Progenitor cell of endocrine pancreas (in vitro differentiated cells): ENCODE measurements around the gene BBIP1. TPM values are rescaled to one million over a fixed set of nuclear protein-coding genes. Genes with fewer than 3 reads are reported as not detected.

ENCODE experiments used
- DNase-seq: peaks from one replicate; pipeline ENCODE4 v3.0.0; 2021; ENCODE audit warnings: low spot score; ENCODE audit not compliant: unreplicated experiment
- H3K27ac Mint-ChIP-seq: 2 replicates; pipeline ENCODE4 v1.8.0; 2021; ENCODE audit warnings: mild to moderate bottlenecking, moderate library complexity, mixed read lengths
- H3K27me3 Mint-ChIP-seq: 2 replicates; pipeline ENCODE4 v1.8.0; 2021; ENCODE audit warnings: mixed read lengths
- H3K36me3 Mint-ChIP-seq: 2 replicates; pipeline ENCODE4 v1.8.0; 2022; ENCODE audit warnings: mixed read lengths; ENCODE audit not compliant: insufficient read depth
- H3K4me1 Mint-ChIP-seq: 2 replicates; pipeline ENCODE4 v1.8.0; 2021; ENCODE audit warnings: low read depth, mixed read lengths
- H3K4me3 Mint-ChIP-seq: 2 replicates; pipeline ENCODE4 v1.8.0; 2021; ENCODE audit warnings: low read depth, mild to moderate bottlenecking, moderate library complexity, mixed read lengths
- H3K9me3 Mint-ChIP-seq: 2 replicates; pipeline ENCODE4 v1.8.0; 2021; ENCODE audit warnings: low read depth, mixed read lengths
- CTCF ChIP-seq: fragments of 200-600 bp; sonication (generic); IDR thresholded peaks from one replicate; pipeline ENCODE4 v1.5.0; 2021; ENCODE audit warnings: antibody characterized with exemption, mild to moderate bottlenecking; ENCODE audit not compliant: unreplicated experiment
- total RNA-seq: library from RNA; stranded (reverse); gene quantifications from 2 replicates; pipeline ENCODE4 v1.2.1, GENCODE V29; 2021

The BBIP1 gene
- total RNA-seq, 1 donor from 2014 or later, result 26.8 TPM

GRCh38 chr10:110903280-110904278 is 15.4 kb downstream of the BBIP1 start:
- Mint-ChIP-seq H3K27ac (no peak overlapping the region), H3K36me3 (peaks cover 6% of the 10 kb centered on the region)

GRCh38 chr10:110901954-110902819 is 16.8 kb downstream of the BBIP1 start:
- peaks cover 7% of the 10 kb centered on the region for H3K36me3 Mint-ChIP-seq
- H3K27ac Mint-ChIP-seq, result peak overlapping the region; percentile 3

More at GRCh38 chr10:110903280-110904278, 15.4 kb downstream of the BBIP1 start:
- H3K4me1 Mint-ChIP-seq, result peaks cover 2% of the 10 kb centered on the region
- no peak for DNase-seq
- no peak for TF ChIP-seq CTCF
- no peaks in the 10 kb centered on the region for H3K9me3 Mint-ChIP-seq
- H3K4me3 Mint-ChIP-seq, result no peak overlapping the region
- H3K27me3 Mint-ChIP-seq, result no peaks in the 10 kb centered on the region

GRCh38 chr10:110900983-110901382 is 18.0 kb downstream of the BBIP1 start:
- peaks cover 7% of the 10 kb centered on the region for H3K36me3 Mint-ChIP-seq
- H3K4me1 Mint-ChIP-seq, result peaks cover 4% of the 10 kb centered on the region
- no peaks in the 10 kb centered on the region for H3K27me3 Mint-ChIP-seq
- no peak overlapping the region for H3K4me3 Mint-ChIP-seq
- no peak overlapping the region for H3K27ac Mint-ChIP-seq
- no peak for DNase-seq
- no peaks in the 10 kb centered on the region for H3K9me3 Mint-ChIP-seq
- TF ChIP-seq CTCF, result no peak

More at GRCh38 chr10:110901954-110902819, 16.8 kb downstream of the BBIP1 start:
- no peak for DNase-seq
- Mint-ChIP-seq H3K9me3 (no peaks in the 10 kb centered on the region), H3K27me3 (no peaks in the 10 kb centered on the region), H3K4me1 (no peaks in the 10 kb centered on the region), H3K4me3 (no peak overlapping the region)
- TF ChIP-seq CTCF, result no peak

GRCh38 chr10:110898391-110898790 is 20.6 kb downstream of the BBIP1 start:
- no peak for DNase-seq
- no peak for TF ChIP-seq CTCF
- Mint-ChIP-seq H3K4me3 (no peak overlapping the region), H3K27me3 (no peaks in the 10 kb centered on the region), H3K9me3 (no peaks in the 10 kb centered on the region), H3K27ac (no peak overlapping the region), H3K36me3 (peaks cover 11% of the 10 kb centered on the region), H3K4me1 (peaks cover 5% of the 10 kb centered on the region)

- no peak overlapping the region for H3K4me3 Mint-ChIP-seq
- peaks cover 5% of the 10 kb centered on the region for H3K4me1 Mint-ChIP-seq
- no peaks in the 10 kb centered on the region for H3K9me3 Mint-ChIP-seq
- H3K27ac Mint-ChIP-seq, result peak overlapping the region; percentile 10
- no peak for DNase-seq
- TF ChIP-seq CTCF, result no peak
- H3K36me3 Mint-ChIP-seq, result peaks cover 12% of the 10 kb centered on the region
- H3K27me3 Mint-ChIP-seq, result no peaks in the 10 kb centered on the region
Measured at GRCh38 chr10:110897184-110897583, 21.8 kb downstream of the BBIP1 start.
